Peyer's patch (tissue), 4 donors: Measurements from ENCODE around the gene NOL9.

Experiments
- POLR2A ChIP-seq, 2 donors: fragments of 450-650 bp; IDR thresholded peaks; one replicate each; pipeline ENCODE4 v1.5.1; 2017; ENCODE audit warnings: antibody characterized with exemption in 2 of 2, mild to moderate bottlenecking in 2 of 2, moderate library complexity in 2 of 2
- TF ChIP-seq, protein P1 (sequence below), 6 experiments: fragments of 450-650 bp in 4 of 6; fragments of 200-600 bp in 2 of 6; sonication (generic) in 1 of 6; IDR thresholded peaks; one replicate each; pipeline ENCODE4 v1.5.1; 2017 to 2019; ENCODE audit warnings: antibody characterized with exemption in 6 of 6, mild to moderate bottlenecking in 3 of 6, moderate library complexity in 1 of 6

DNA sequence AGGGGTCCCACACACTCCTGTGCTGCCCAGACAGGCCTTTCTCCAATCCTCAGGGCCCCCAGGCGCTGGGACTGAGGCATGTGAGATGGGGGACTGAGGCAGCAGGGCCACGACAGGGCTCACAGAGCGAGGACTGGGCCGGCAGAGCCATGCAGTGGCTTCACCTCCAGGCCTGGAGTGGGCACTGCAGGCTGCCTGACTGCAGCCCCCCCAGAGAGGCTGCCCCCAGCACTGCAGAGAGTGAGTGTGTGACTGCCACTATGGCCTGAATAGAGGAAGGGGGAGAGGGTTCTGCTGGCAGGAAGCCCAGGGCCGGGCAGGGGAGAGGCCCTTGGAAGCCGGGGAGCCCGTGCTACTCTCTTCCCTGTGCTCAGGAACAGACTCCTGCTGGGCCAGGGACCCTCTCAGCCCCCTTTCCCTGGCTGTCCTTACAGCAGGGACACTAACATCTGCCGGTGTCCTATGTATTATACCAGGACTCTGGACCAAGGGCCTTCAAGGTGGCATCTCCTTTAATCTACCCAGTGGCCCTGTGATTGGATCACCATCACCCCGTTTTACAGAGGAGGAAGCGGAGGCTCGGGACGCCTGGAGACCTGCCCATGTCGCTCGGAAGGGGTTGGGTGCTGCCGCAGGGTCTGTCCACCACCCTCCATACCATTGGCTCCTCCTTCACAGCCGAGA lies 42.6 kb downstream of the NOL9 start:
- no peak for TF ChIP-seq POLR2A (IDR thresholded peaks at IDR 0.05)
- TF ChIP-seq, protein P1, sequence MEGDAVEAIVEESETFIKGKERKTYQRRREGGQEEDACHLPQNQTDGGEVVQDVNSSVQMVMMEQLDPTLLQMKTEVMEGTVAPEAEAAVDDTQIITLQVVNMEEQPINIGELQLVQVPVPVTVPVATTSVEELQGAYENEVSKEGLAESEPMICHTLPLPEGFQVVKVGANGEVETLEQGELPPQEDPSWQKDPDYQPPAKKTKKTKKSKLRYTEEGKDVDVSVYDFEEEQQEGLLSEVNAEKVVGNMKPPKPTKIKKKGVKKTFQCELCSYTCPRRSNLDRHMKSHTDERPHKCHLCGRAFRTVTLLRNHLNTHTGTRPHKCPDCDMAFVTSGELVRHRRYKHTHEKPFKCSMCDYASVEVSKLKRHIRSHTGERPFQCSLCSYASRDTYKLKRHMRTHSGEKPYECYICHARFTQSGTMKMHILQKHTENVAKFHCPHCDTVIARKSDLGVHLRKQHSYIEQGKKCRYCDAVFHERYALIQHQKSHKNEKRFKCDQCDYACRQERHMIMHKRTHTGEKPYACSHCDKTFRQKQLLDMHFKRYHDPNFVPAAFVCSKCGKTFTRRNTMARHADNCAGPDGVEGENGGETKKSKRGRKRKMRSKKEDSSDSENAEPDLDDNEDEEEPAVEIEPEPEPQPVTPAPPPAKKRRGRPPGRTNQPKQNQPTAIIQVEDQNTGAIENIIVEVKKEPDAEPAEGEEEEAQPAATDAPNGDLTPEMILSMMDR (IDR thresholded peaks at IDR 0.05): no peak
